T-cell (primary cell): ENCODE data around the gene ILKAP. TPM values are rescaled to one million over a fixed set of nuclear protein-coding genes. Genes with fewer than 3 reads are reported as not detected.

Source experiments
- ATAC-seq, 4 experiments: fragments of 200-7000 bp in 3 of 4; fragments of 150-1000 bp in 1 of 4; cut with Tn5 transposase; replicated peaks in 1 of 4; 1 replicate in 3 of 4; 2 replicates in 1 of 4; pipeline ENCODE4 v1.10.0; 2021; ENCODE audit warnings: moderate library complexity in 3 of 4, mild to moderate bottlenecking in 2 of 4, moderate number of reproducible peaks in 1 of 4
- CTCF ChIA-PET, 2 donors: fragments of 300-600 bp; sonication (Branson Sonifier 250); formaldehyde crosslinking; loops; one replicate each; lab custom pipeline; 2022; ENCODE audit warnings: antibody characterized with exemption in 2 of 2; lab: Charles Lee
- POLR2A ChIA-PET, 2 donors: fragments of 300-600 bp; sonication (Branson Sonifier 250); formaldehyde crosslinking; loops; one replicate each; lab custom pipeline; 2022; ENCODE audit warnings: antibody characterized with exemption in 2 of 2; lab: Charles Lee
- DNase-seq, 35 experiments: peaks; one replicate each; pipeline versions ENCODE4 v3.0.0 to v3.0.0-alpha.2; 2013 to 2023
- H3K27ac ChIP-seq: one replicate; pipeline ENCODE4 v1.5.1; 2013; ENCODE audit warnings: low read length
- H3K27me3 ChIP-seq, 2 experiments: replicated peaks in 1 of 2; 1 replicate in 1 of 2; 2 replicates in 1 of 2; pipeline versions ENCODE4 v1.6.1 to v1.7.0; 2013; ENCODE audit warnings: low read length in 1 of 2, mixed read lengths in 1 of 2; ENCODE audit not compliant: control insufficient read depth in 2 of 2, insufficient read depth in 2 of 2; ENCODE audit errors: extremely low read depth in 1 of 2
- H3K36me3 ChIP-seq, 2 donors: 1 replicate in 1 of 2; 2 replicates in 1 of 2; pipeline versions ENCODE4 v1.6.1 to v1.7.0; 2013; ENCODE audit warnings: low read length in 1 of 2; ENCODE audit not compliant: control insufficient read depth in 2 of 2, insufficient read depth in 1 of 2; ENCODE audit errors: extremely low read depth in 1 of 2
- H3K4me1 ChIP-seq, 2 experiments: 1 replicate in 1 of 2; 2 replicates in 1 of 2; pipeline versions ENCODE4 v1.6.1 to v1.7.0; 2013; ENCODE audit warnings: low read length in 2 of 2, mixed read lengths in 1 of 2; ENCODE audit not compliant: insufficient read depth in 2 of 2, control insufficient read depth in 1 of 2; ENCODE audit errors: extremely low read depth in 1 of 2
- H3K4me3 ChIP-seq, 2 donors: 1 replicate in 1 of 2; 2 replicates in 1 of 2; pipeline versions ENCODE4 v1.5.1 to v1.7.0; 2013; ENCODE audit warnings: mild to moderate bottlenecking in 2 of 2, low read length in 1 of 2, moderate library complexity in 1 of 2; ENCODE audit not compliant: control insufficient read depth in 1 of 2; ENCODE audit errors: extremely low read depth in 1 of 2
- H3K9me3 ChIP-seq: 2 replicates; pipeline ENCODE4 v1.7.0; 2013
- H3K27ac Mint-ChIP-seq, 2 donors: one replicate each; pipeline ENCODE4 v1.8.0; 2020 to 2021; ENCODE audit warnings: mild to moderate bottlenecking in 2 of 2, mixed read lengths in 2 of 2
- H3K27me3 Mint-ChIP-seq, 2 donors: one replicate each; pipeline ENCODE4 v1.8.0; 2021 to 2022; ENCODE audit warnings: mixed read lengths in 2 of 2
- H3K36me3 Mint-ChIP-seq: one replicate; pipeline ENCODE4 v1.8.0; 2021; ENCODE audit warnings: mixed read lengths
- H3K4me1 Mint-ChIP-seq, 3 donors: one replicate each; pipeline ENCODE4 v1.8.0; 2020 to 2022; ENCODE audit warnings: mixed read lengths in 3 of 3, mild to moderate bottlenecking in 1 of 3
- H3K4me3 Mint-ChIP-seq, 3 donors: one replicate each; pipeline ENCODE4 v1.8.0; 2020 to 2022; ENCODE audit warnings: mild to moderate bottlenecking in 3 of 3, mixed read lengths in 3 of 3, moderate library complexity in 3 of 3
- H3K9me3 Mint-ChIP-seq, 3 donors: one replicate each; pipeline ENCODE4 v1.8.0; 2020 to 2022; ENCODE audit warnings: mixed read lengths in 3 of 3
- WGBS: methylation state at CpG from one replicate; pipeline ENCODE4 v1.1.5; 2013; ENCODE audit warnings: missing lambda C conversion rate; ENCODE audit not compliant: insufficient coverage; 5-methylcytosine and 5-hydroxymethylcytosine counted together
- total RNA-seq, 35 experiments: library from RNA in 6 of 35; stranded (reverse) in 6 of 35; fragments of 120-200 nt in 1 of 35; gene quantifications; one replicate each; pipeline versions ENCODE4 v1.2.1 to v1.2.4 and lab custom pipeline; 2013 to 2026

ILKAP gene
- total RNA-seq, 5 donors from 2014 or later (not counting 1 experiment from before 2014, with no cell fraction given): 72.8 to 120 (median 76.3) TPM

DNA sequence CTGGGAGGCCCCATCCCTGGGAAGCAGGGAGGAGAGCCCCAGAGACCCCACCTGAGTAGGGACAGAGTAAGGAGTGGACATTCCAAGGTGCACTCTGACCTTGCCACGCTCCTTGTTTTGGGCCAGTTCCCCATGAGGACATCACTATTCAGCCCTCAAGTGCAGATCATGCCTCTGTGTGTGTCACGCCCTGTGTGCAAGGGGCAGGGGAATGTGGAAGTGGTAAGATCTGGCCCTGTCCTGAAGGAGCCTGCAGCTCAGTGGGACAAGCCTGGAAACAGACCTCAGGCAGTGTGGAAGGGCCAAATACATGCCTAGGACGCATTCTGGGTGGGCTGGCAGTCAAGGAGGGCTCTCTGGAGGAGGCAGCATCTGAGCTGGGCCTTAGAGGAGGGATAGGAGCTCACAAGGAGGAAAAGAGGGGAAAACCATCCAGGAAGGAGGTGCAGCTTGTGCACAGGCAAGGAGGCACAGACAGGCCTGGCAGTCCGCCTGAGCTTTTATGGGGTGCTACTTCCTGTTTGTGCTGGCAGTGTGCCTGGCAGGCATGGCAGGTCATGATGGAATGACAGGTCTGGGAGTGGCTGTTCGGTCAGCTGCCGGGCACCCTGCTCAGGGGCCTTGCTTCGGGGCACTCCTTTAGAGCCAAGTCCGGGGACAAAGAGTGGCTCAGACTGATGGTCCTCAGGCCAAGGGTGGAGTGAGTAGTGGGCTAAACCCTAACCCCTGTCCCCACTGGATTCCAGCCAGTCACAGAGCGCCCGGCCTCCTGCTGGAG, 61.8 kb downstream of the ILKAP start:
- Mint-ChIP-seq H3K4me3 (no peak overlapping the region), H3K27me3 (no peaks in the 10 kb centered on the region), H3K4me1 (peaks cover 6 to 9% (median 8%) of the 10 kb centered on the region in 3 donors), H3K36me3 (no peaks in the 10 kb centered on the region), H3K9me3 (no peaks in the 10 kb centered on the region), H3K27ac (peak overlapping the region; percentile 66 to 76)
- POLR2A ChIA-PET: no interaction called here
- Histone ChIP-seq H3K9me3 (no peaks in the 10 kb centered on the region), H3K4me1 (peaks cover 0 to 14% of the 10 kb centered on the region in 2 experiments), H3K36me3 (no peaks in the 10 kb centered on the region), H3K4me3 (no peak overlapping the region), H3K27ac (no peak overlapping the region), H3K27me3 (peaks cover 0 to 2% of the 10 kb centered on the region in 2 experiments)
- 66% methylated on average over 6 of the region's 10 CpGs for WGBS
- peak in 2 of 4 experiments; percentile 25 to 32 for ATAC-seq
- CTCF ChIA-PET: interaction anchor here in 1 of 2 donors (0.6 kb wide), 1 partner anchor 215 kb away, joined by 3 read pairs; no protein-coding TSS in a partner anchor
- peak in 2 of 35 experiments; percentile 13 to 26 for DNase-seq

DNA sequence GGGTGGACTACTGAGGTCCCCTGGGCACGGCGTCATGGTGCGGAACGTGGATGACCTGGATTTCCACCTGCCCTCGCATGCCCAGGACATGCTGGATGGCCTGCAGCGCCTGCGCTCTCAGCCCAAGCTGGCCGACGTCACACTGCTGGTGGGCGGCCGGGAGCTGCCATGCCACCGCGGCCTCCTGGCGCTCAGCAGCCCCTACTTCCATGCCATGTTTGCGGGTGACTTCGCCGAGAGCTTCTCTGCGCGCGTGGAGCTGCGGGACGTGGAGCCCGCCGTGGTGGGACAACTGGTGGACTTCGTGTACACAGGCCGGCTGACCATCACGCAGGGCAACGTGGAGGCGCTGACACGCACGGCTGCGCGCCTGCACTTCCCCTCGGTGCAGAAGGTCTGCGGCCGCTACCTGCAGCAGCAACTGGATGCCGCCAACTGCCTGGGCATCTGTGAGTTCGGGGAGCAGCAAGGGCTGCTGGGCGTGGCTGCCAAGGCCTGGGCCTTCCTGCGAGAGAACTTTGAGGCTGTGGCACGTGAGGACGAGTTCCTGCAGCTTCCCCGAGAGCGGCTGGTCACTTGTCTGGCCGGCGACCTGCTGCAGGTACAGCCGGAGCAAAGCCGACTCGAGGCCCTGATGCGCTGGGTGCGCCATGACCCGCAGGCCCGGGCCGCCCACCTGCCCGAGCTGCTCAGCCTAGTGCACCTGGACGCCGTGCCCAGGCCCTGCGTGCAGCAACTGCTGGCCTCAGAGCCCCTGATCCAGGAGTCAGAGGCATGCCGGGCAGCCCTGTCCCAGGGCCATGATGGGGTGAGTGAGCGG, 62.6 kb downstream of the ILKAP start:
- H3K27me3 Mint-ChIP-seq: no peaks in the 10 kb centered on the region
- Histone ChIP-seq H3K9me3 (no peaks in the 10 kb centered on the region), H3K36me3 (no peaks in the 10 kb centered on the region), H3K27ac (no peak overlapping the region), H3K4me3 (no peak overlapping the region), H3K27me3 (peaks cover 0 to 2% of the 10 kb centered on the region in 2 experiments), H3K4me1 (peaks cover 0 to 14% of the 10 kb centered on the region in 2 experiments)
- no peaks in the 10 kb centered on the region for H3K36me3 Mint-ChIP-seq
- POLR2A ChIA-PET: no interaction called here
- no peak overlapping the region for H3K4me3 Mint-ChIP-seq
- 92% methylated on average over 55 of the region's 60 CpGs for WGBS
- ATAC-seq (no peak), DNase-seq (no peak)
- CTCF ChIA-PET: no interaction called here
- H3K4me1 Mint-ChIP-seq: peaks cover 6 to 9% (median 8%) of the 10 kb centered on the region in 3 donors
- H3K27ac Mint-ChIP-seq: no peak overlapping the region
- no peaks in the 10 kb centered on the region for H3K9me3 Mint-ChIP-seq

DNA sequence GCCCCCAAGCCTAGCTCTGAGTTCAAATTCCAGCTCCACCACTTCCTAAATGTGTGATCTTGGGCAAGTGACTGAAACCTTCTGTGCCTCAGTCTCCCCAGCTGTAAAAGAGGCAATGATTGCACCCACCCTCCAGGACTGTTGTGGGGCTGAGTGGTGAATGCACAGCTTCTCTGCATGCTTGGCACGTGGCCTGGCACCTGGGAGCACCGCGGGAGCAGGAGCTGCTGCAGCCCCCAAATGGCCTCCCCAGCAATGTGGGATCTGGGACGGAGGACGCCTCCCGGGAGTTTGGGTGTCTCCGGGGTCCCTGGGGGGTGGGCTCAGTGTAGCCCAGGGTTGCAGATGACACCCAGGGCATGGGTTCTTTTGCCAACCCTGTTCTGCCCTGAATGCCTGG, 63.5 kb downstream of the ILKAP start:
- DNase-seq (no peak), ATAC-seq (no peak)
- peaks cover 6 to 9% (median 8%) of the 10 kb centered on the region in 3 donors for H3K4me1 Mint-ChIP-seq
- Histone ChIP-seq H3K27ac (no peak overlapping the region), H3K9me3 (no peaks in the 10 kb centered on the region), H3K36me3 (no peaks in the 10 kb centered on the region), H3K4me1 (peaks cover 0 to 14% of the 10 kb centered on the region in 2 experiments), H3K4me3 (no peak overlapping the region), H3K27me3 (peaks cover 0 to 2% of the 10 kb centered on the region in 2 experiments)
- WGBS: 90% methylated on average over 3 of the region's 7 CpGs
- ChIA-PET POLR2A (no interaction called here), CTCF (interaction anchor here in 1 of 2 donors (0.7 kb wide), 1 partner anchor 280 kb away, joined by 4 read pairs; no protein-coding TSS in a partner anchor)
- H3K9me3 Mint-ChIP-seq: no peaks in the 10 kb centered on the region
- H3K27ac Mint-ChIP-seq: no peak overlapping the region
- H3K36me3 Mint-ChIP-seq: no peaks in the 10 kb centered on the region
- H3K4me3 Mint-ChIP-seq: no peak overlapping the region
- no peaks in the 10 kb centered on the region for H3K27me3 Mint-ChIP-seq

DNA sequence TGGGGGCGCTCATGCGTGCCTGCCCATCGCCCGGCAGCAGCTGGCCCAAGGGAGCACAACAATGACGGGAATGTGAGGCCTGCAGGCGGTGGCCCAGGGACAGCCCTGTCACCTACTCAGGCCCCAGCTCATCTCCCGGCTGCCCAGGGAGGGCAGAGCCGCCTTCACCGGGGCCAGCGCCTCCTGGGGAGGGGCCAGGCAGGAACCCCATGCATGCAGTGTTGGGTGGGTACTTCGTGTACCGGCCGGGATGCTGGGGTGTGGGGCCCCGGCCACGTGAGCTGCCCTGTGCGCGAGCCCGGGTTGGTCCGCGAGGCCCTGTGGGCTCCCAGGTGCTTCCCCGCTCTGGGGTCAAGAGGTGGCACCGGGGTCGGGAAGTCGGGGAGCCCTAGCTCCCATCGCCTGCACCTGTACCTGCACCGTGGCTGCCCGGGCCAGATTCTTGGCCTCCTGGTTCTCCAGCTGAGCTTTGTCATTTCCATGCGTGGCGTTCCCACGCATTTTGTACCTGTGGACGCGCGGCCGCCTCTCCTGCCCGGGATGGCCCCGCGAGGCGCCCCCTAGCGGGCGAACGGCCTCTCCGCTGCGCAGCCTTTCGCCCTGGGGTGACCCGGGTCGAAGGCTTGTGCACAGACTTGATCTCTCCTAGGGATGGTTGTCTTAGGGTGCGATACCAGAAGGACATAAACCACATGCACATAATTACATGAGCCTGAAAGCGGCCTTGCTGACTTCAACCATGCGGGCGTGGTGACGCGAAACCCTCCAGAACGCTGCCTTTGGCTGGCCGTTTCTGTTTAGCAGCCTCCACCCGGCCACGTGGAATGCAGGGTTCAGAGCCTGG, 64.1 kb downstream of the ILKAP start:
- H3K4me3 ChIP-seq: no peak overlapping the region
- peak in 5 of 35 experiments; percentile 9 to 35 (median 24) for DNase-seq
- H3K4me1 Mint-ChIP-seq: peaks cover 6 to 9% (median 8%) of the 10 kb centered on the region in 3 donors

DNA sequence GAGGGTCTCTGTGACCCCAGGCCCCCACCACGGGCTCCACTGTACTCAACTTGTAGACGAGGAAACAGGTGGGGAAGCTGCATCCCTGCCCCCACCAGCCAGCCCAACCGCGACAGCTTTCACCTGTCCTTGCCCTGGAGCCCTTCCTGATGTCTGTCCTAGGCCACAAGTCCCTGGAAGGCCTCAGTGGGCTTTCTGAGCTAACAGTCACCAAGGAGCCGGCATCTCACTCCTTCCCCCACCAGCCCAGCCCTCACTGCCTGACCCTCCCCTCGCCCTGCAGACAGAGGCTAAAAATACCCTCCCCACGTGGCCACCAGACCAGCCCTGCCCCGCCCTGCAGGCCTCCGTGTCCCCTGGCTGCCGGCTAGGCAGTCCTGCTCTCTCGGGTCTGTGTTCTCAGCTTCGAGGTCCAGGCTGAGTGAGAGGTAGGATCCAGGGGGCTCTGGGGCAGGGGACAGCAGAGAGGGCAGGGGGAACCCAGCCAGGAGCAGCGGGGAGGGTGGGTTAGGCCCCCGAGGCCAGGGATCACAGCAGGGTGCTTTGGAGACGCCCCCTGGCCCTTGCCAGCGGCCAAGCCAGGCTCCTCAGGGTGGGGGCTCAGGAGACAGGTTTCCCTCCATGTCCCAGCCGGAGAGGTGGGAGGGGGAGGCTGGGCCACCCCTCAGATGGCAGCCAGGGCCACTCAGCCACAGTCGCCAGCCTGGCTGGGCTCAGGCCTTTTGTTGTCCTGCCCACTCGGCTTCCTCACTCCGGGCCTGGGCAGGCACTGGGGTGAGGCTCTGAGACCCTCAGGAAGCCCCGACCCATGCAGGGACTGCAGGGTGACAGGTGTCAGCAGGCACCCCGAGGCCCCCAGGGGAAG, 64.9 kb downstream of the ILKAP start, which contains the start of gene KLHL30:
TSS of gene KLHL30 (plus strand) at position 338 of the 865 bp plus-strand sequence. CDS start 2,087 bp downstream, outside the sequence.
- no peaks in the 10 kb centered on the region for H3K9me3 ChIP-seq
- Mint-ChIP-seq H3K36me3 (no peaks in the 10 kb centered on the region), H3K9me3 (no peaks in the 10 kb centered on the region), H3K4me1 (peaks cover 6 to 9% (median 8%) of the 10 kb centered on the region in 3 donors), H3K4me3 (no peak within 1 kb of the TSS), H3K27me3 (no peaks in the 10 kb centered on the region), H3K27ac (no peak within 1 kb of the TSS)
- 77% methylated on average over 13 of the region's 22 CpGs for WGBS
- peaks cover 0 to 2% of the 10 kb centered on the region in 2 experiments for H3K27me3 ChIP-seq
- DNase-seq (no peak), ATAC-seq (no peak)
- ChIA-PET POLR2A (no interaction called here), CTCF (interaction anchor here in 1 of 2 donors (0.8 kb wide), 1 partner anchor 23 kb away, joined by 3 read pairs; no protein-coding TSS in a partner anchor)
- no peaks in the 10 kb centered on the region for H3K36me3 ChIP-seq
- H3K27ac ChIP-seq: no peak within 1 kb of the TSS
- no peak within 1 kb of the TSS for H3K4me3 ChIP-seq
- H3K4me1 ChIP-seq: peaks cover 0 to 14% of the 10 kb centered on the region in 2 experiments

More for the DNA sequence above, 64.1 kb downstream of the ILKAP start:
- no peaks in the 10 kb centered on the region for H3K36me3 ChIP-seq
- H3K4me1 ChIP-seq: peaks cover 0 to 14% of the 10 kb centered on the region in 2 experiments
- Mint-ChIP-seq H3K36me3 (no peaks in the 10 kb centered on the region), H3K4me3 (no peak overlapping the region), H3K27ac (no peak overlapping the region), H3K9me3 (no peaks in the 10 kb centered on the region), H3K27me3 (no peaks in the 10 kb centered on the region)
- ChIA-PET CTCF (interaction anchor here in 1 of 2 donors (0.7 to 0.8 kb wide), 2 partner anchors 24 to 281 kb away, joined by 3 to 4 read pairs; no protein-coding TSS in a partner anchor), POLR2A (no interaction called here)
- H3K9me3 ChIP-seq: no peaks in the 10 kb centered on the region
- WGBS: 70% methylated on average over 45 of the region's 56 CpGs
- no peak overlapping the region for H3K27ac ChIP-seq
- H3K27me3 ChIP-seq: peaks cover 0 to 2% of the 10 kb centered on the region in 2 experiments
- ATAC-seq: peak in 1 of 4 experiments; percentile 15
